ENCODE data around the gene PSMA7.

PSMA7 gene

GRCh38 chr20:62143081-62143956, at the start of gene PSMA7, which contains the start of gene SS18L1:
TSS of gene PSMA7 (minus strand) at chr20:62143394. CDS start at chr20:62143303, 91 bp downstream.
TSS of gene SS18L1 (plus strand) at chr20:62143769. CDS start at chr20:62143821, 52 bp downstream.
- peak; percentile 80 to 84 for DNase-seq

GRCh38 chr20:62192635-62193034, 49.4 kb upstream of the PSMA7 start:
- no peak for DNase-seq

GRCh38 chr20:62191781-62192559, 48.8 kb upstream of the PSMA7 start:
- DNase-seq, result no peak

- no peak for DNase-seq
Measured at GRCh38 chr20:62190639-62191411, 47.6 kb upstream of the PSMA7 start.

GRCh38 chr20:62186887-62187866, 44.0 kb upstream of the PSMA7 start:
- DNase-seq, result no peak

GRCh38 chr20:62186096-62186426, 42.9 kb upstream of the PSMA7 start:
- DNase-seq, result no peak

GRCh38 chr20:62183426-62184142, 40.4 kb upstream of the PSMA7 start:
- no peak for DNase-seq

GRCh38 chr20:62182469-62183425, 39.6 kb upstream of the PSMA7 start, which contains the start of gene MTG2:
TSS of gene MTG2 (plus strand) at chr20:62183028. CDS start at chr20:62193421, 10,393 bp downstream.
- DNase-seq, result peak; percentile 93 to 95

GRCh38 chr20:62181808-62182207, 38.6 kb upstream of the PSMA7 start:
- no peak for DNase-seq

- no peak for DNase-seq
Measured at GRCh38 chr20:62179162-62179504, 35.9 kb upstream of the PSMA7 start.

GRCh38 chr20:62178316-62179161, 35.3 kb upstream of the PSMA7 start:
- no peak for DNase-seq

GRCh38 chr20:62177307-62177706, 34.1 kb upstream of the PSMA7 start:
- DNase-seq, result no peak

GRCh38 chr20:62176866-62177265, 33.7 kb upstream of the PSMA7 start:
- DNase-seq, result no peak

- DNase-seq, result no peak
Measured at GRCh38 chr20:62175711-62176110, 32.5 kb upstream of the PSMA7 start.

- no peak for DNase-seq
Measured at GRCh38 chr20:62174870-62175624, 31.9 kb upstream of the PSMA7 start.

GRCh38 chr20:62174021-62174804, 31.0 kb upstream of the PSMA7 start:
- no peak for DNase-seq

- DNase-seq, result no peak
Measured at GRCh38 chr20:62172666-62173065, 29.5 kb upstream of the PSMA7 start.

Data from activated CD4-positive, alpha-beta T cell treated with anti-CD3 and anti-CD28 coated beads, Interleukin-2, amount 50 U/mL, for 48 hours (primary cell).